ENCODE measurements around the gene DDTL. TPM values are rescaled to one million over a fixed set of nuclear protein-coding genes. Genes with fewer than 3 reads are reported as not detected.
"Not testable (repeated sequence)": the region's sequence is repeated elsewhere in the genome, so short reads cannot be mapped to it uniquely, and the experiment has no call there.

The DDTL gene
- total and polyA plus RNA-seq, 2 of the 8 experiments (the other 6 are each of a cell fraction or from before 2014, with no cell fraction given) = 2.1 to 3.1 TPM

- H3K27me3 ChIP-seq (replicated peaks in 1 of 4; ENCODE audit: control insufficient read depth in 3 of 4, extremely low read depth in 1 of 4, insufficient read depth in 3 of 4, low read length in 3 of 4); FAIRE-seq; H3K4me2 ChIP-seq (ENCODE audit: insufficient read depth in 1 of 2, low read depth in 2 of 2, low read length in 2 of 2); H3K9ac ChIP-seq (replicated peaks in 1 of 4; ENCODE audit: extremely low read depth in 1 of 4, low read depth in 3 of 4, low read length in 3 of 4); H3K23me2 ChIP-seq (ENCODE audit: low read depth, low read length); H3K18ac ChIP-seq (ENCODE audit: extremely low read depth, low read length); H3K14ac ChIP-seq (ENCODE audit: insufficient read length); H4K20me1 ChIP-seq (replicated peaks in 1 of 2; ENCODE audit: control insufficient read depth in 1 of 2, insufficient read depth in 2 of 2, low read length in 2 of 2); H2AK5ac ChIP-seq (ENCODE audit: low read depth, low read length); H3K4me1 ChIP-seq (replicated peaks in 1 of 4; ENCODE audit: control insufficient read depth in 3 of 4, insufficient read depth in 4 of 4, low read length in 3 of 4); H2BK20ac ChIP-seq (ENCODE audit: low read length); H2AFZ ChIP-seq (ENCODE audit: low read length); H3K27ac ChIP-seq (ENCODE audit: low read depth, low read length); H3K36me3 ChIP-seq (ENCODE audit: control insufficient read depth in 2 of 4, insufficient read depth in 4 of 4, low read length in 3 of 4); CTCF ChIA-PET (ENCODE audit: partially characterized antibody); H4K5ac ChIP-seq (ENCODE audit: insufficient read length, low read depth, low read length); H3K79me2 ChIP-seq (ENCODE audit: control insufficient read depth in 1 of 2, insufficient read depth in 2 of 2, low read length in 2 of 2); H3K4ac ChIP-seq (replicated peaks; ENCODE audit: insufficient read length, low read depth, low read length); H3K23ac ChIP-seq (ENCODE audit: insufficient read length); H4K91ac ChIP-seq (replicated peaks; ENCODE audit: insufficient read length, low read length); H3K4me3 ChIP-seq (ENCODE audit: extremely low read depth in 1 of 4, insufficient read depth in 2 of 4, low read depth in 3 of 4, low read length in 4 of 4); H2BK12ac ChIP-seq (ENCODE audit: low read depth, low read length); H3K79me1 ChIP-seq (ENCODE audit: low read depth, low read length); H2BK5ac ChIP-seq (ENCODE audit: low read depth, low read length); H4K8ac ChIP-seq (ENCODE audit: extremely low read depth, insufficient read depth, low read length); H3K9me3 ChIP-seq (ENCODE audit: insufficient read depth in 2 of 2, low read depth in 1 of 2, low read length in 1 of 2); H2BK120ac ChIP-seq (replicated peaks; ENCODE audit: low read depth, low read length); POLR2A ChIA-PET (ENCODE audit: partially characterized antibody); H2BK15ac ChIP-seq (ENCODE audit: low read length); DNase-seq (ENCODE audit: low read depth in 1 of 2, low spot score in 2 of 2); H3K56ac ChIP-seq (replicated peaks; ENCODE audit: insufficient read length, low read depth, low read length): not testable (repeated sequence)
- WGBS, 2 experiments (ENCODE audit: extremely low coverage in 1 of 2, insufficient coverage in 1 of 2, insufficient read length in 1 of 2, insufficient replicate concordance in 2 of 2, low coverage in 1 of 2, low lambda C conversion rate in 2 of 2, missing lambda C conversion rate in 1 of 2) = 100% methylated on average over 1 of the region's 14 CpGs; no CpG with 5 or more reads in 1 of the 2 experiments
Measured at GRCh38 chr22:23940166-23940565, 26.5 kb upstream of the DDTL start.

- H3K9ac ChIP-seq (replicated peaks in 1 of 4; ENCODE audit: extremely low read depth in 1 of 4, low read depth in 3 of 4, low read length in 3 of 4); H2BK120ac ChIP-seq (replicated peaks; ENCODE audit: low read depth, low read length); H3K27ac ChIP-seq (ENCODE audit: low read depth, low read length); H3K4me1 ChIP-seq (replicated peaks in 1 of 4; ENCODE audit: control insufficient read depth in 3 of 4, insufficient read depth in 4 of 4, low read length in 3 of 4); H2AFZ ChIP-seq (ENCODE audit: low read length); FAIRE-seq; H3K56ac ChIP-seq (replicated peaks; ENCODE audit: insufficient read length, low read depth, low read length); H4K20me1 ChIP-seq (replicated peaks in 1 of 2; ENCODE audit: control insufficient read depth in 1 of 2, insufficient read depth in 2 of 2, low read length in 2 of 2); DNase-seq (ENCODE audit: low read depth in 1 of 2, low spot score in 2 of 2); H2BK12ac ChIP-seq (ENCODE audit: low read depth, low read length); H3K27me3 ChIP-seq (replicated peaks in 1 of 4; ENCODE audit: control insufficient read depth in 3 of 4, extremely low read depth in 1 of 4, insufficient read depth in 3 of 4, low read length in 3 of 4); H3K79me2 ChIP-seq (ENCODE audit: control insufficient read depth in 1 of 2, insufficient read depth in 2 of 2, low read length in 2 of 2); H3K79me1 ChIP-seq (ENCODE audit: low read depth, low read length); H2AK5ac ChIP-seq (ENCODE audit: low read depth, low read length); H3K4ac ChIP-seq (replicated peaks; ENCODE audit: insufficient read length, low read depth, low read length); H3K23me2 ChIP-seq (ENCODE audit: low read depth, low read length); H4K5ac ChIP-seq (ENCODE audit: insufficient read length, low read depth, low read length); H2BK5ac ChIP-seq (ENCODE audit: low read depth, low read length); H3K18ac ChIP-seq (ENCODE audit: extremely low read depth, low read length); H2BK20ac ChIP-seq (ENCODE audit: low read length); H4K8ac ChIP-seq (ENCODE audit: extremely low read depth, insufficient read depth, low read length); H3K9me3 ChIP-seq (ENCODE audit: insufficient read depth in 2 of 2, low read depth in 1 of 2, low read length in 1 of 2); H3K14ac ChIP-seq (ENCODE audit: insufficient read length); H3K4me2 ChIP-seq (ENCODE audit: insufficient read depth in 1 of 2, low read depth in 2 of 2, low read length in 2 of 2); H3K4me3 ChIP-seq (ENCODE audit: extremely low read depth in 1 of 4, insufficient read depth in 2 of 4, low read depth in 3 of 4, low read length in 4 of 4); H4K91ac ChIP-seq (replicated peaks; ENCODE audit: insufficient read length, low read length); H3K36me3 ChIP-seq (ENCODE audit: control insufficient read depth in 2 of 4, insufficient read depth in 4 of 4, low read length in 3 of 4); POLR2A ChIA-PET (ENCODE audit: partially characterized antibody); H3K23ac ChIP-seq (ENCODE audit: insufficient read length); H2BK15ac ChIP-seq (ENCODE audit: low read length): not testable (repeated sequence)
- WGBS, 2 experiments (ENCODE audit: extremely low coverage in 1 of 2, insufficient coverage in 1 of 2, insufficient read length in 1 of 2, insufficient replicate concordance in 2 of 2, low coverage in 1 of 2, low lambda C conversion rate in 2 of 2, missing lambda C conversion rate in 1 of 2) = 54% methylated on average over 1 of the region's 3 CpGs; no CpG with 5 or more reads in 1 of the 2 experiments
- CTCF ChIA-PET (ENCODE audit: partially characterized antibody) = interaction anchor here (1.1 kb wide), 1 partner anchor 18 kb away, joined by 3 read pairs; no protein-coding TSS in a partner anchor
Measured at GRCh38 chr22:23947391-23947790, 19.3 kb upstream of the DDTL start.

All from H1 (cell line).